ENCODE results near the gene CENPK. TPM values are rescaled to one million over a fixed set of nuclear protein-coding genes. Genes with fewer than 3 reads are reported as not detected.
A peak's percentile ranks its signal among the peaks of the same experiment; 100 is the strongest.

Gene CENPK
- total RNA-seq, 4 donors from 2014 or later = 0.77 to 34.6 (median 1.3) TPM; not detected in 1

DNA sequence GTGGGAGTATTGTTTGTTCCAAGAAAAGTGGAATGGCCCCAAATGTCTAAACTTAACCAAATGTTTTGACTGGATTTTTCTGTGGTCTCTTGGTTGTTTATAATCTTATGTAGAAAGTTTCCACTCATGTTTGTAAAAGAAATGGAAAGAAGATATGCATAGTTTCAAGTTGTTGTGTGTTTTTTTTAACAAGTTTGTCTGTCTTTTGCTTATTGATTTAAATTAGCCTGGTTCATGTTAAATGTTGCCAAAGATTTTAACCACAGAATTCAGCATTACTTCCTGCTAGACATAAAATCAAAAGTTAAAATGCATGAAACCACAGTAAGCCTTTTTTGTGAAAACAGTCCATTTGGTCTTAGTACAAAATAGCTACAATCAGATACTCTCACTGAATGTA lies 14.2 kb upstream of the CENPK start:
- no peaks in the 10 kb centered on the region for H3K9me3 ChIP-seq
- H3K4me3 ChIP-seq = no peak overlapping the region
- intact Hi-C loops (cut with DNase I; ENCODE audit: low total_unique reads) = no loop called here
- H3K36me3 ChIP-seq = no peaks in the 10 kb centered on the region
- H3K4me1 ChIP-seq = no peaks in the 10 kb centered on the region
- H3K27me3 ChIP-seq = no peaks in the 10 kb centered on the region
- TF ChIP-seq CTCF (IDR thresholded peaks at IDR 0.05) (no peak), POLR2A (IDR thresholded peaks at IDR 0.05) (no peak)
- no peak for DNase-seq
- no peak overlapping the region for H3K27ac ChIP-seq

GRCh38 chr5:65570598-65571226 lies 7.7 kb upstream of the CENPK start:
- no peaks in the 10 kb centered on the region for H3K27me3 ChIP-seq
- TF ChIP-seq CTCF (IDR thresholded peaks at IDR 0.05) = no peak
- TF ChIP-seq POLR2A (IDR thresholded peaks at IDR 0.05) = no peak
- no peaks in the 10 kb centered on the region for H3K36me3 ChIP-seq
- no peaks in the 10 kb centered on the region for H3K9me3 ChIP-seq
- no peak overlapping the region for H3K4me3 ChIP-seq
- no peaks in the 10 kb centered on the region for H3K4me1 ChIP-seq
- no peak for DNase-seq
- no peak overlapping the region for H3K27ac ChIP-seq
- intact Hi-C loops (cut with DNase I; ENCODE audit: low total_unique reads) = no loop called here

DNA sequence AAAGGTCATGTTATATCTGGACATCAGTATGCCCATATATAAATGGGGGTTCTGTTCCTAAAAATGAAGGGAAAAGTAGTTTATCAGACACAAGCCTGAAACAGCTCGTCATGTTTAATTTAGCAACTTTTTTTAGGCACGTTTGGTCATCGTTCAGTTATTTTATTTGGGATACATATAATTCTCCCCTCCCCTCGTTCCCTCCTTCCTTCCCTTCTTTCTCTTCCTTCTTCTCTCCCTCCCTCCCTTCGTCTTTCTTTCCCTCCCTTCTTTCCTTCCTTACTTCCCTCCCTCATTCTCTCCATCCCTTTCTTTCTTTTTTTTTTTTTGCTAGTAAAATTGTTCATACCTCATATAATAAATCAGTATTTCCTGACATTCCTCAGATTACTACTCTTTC lies 3.5 kb upstream of the CENPK start:
- no peak overlapping the region for H3K4me3 ChIP-seq
- H3K4me1 ChIP-seq = peaks cover 0 to 9% of the 10 kb centered on the region in 2 donors
- intact Hi-C loops (cut with DNase I; ENCODE audit: low total_unique reads) = no loop called here
- no peak for DNase-seq
- no peak overlapping the region for H3K27ac ChIP-seq
- no peak for TF ChIP-seq POLR2A (IDR thresholded peaks at IDR 0.05)
- TF ChIP-seq CTCF (IDR thresholded peaks at IDR 0.05) = no peak
- no peaks in the 10 kb centered on the region for H3K9me3 ChIP-seq
- H3K36me3 ChIP-seq = no peaks in the 10 kb centered on the region
- H3K27me3 ChIP-seq = no peaks in the 10 kb centered on the region

GRCh38 chr5:65563777-65564176 lies 809 bp upstream of the CENPK start:
- Histone ChIP-seq H3K9me3 (no peaks in the 10 kb centered on the region), H3K27ac (peak overlapping the region; percentile 84 to 90), H3K27me3 (no peaks in the 10 kb centered on the region), H3K4me1 (peaks cover 0 to 9% of the 10 kb centered on the region in 2 donors), H3K4me3 (peak overlapping the region; percentile 82 to 88), H3K36me3 (no peaks in the 10 kb centered on the region)
- no peak for DNase-seq
- TF ChIP-seq CTCF (IDR thresholded peaks at IDR 0.05) (no peak), POLR2A (IDR thresholded peaks at IDR 0.05) (no peak)
- intact Hi-C loops (cut with DNase I; ENCODE audit: low total_unique reads) = no loop called here

- Histone ChIP-seq H3K4me3 (no peak overlapping the region), H3K4me1 (no peaks in the 10 kb centered on the region), H3K9me3 (no peaks in the 10 kb centered on the region), H3K27me3 (no peaks in the 10 kb centered on the region), H3K36me3 (no peaks in the 10 kb centered on the region), H3K27ac (no peak overlapping the region)
- TF ChIP-seq POLR2A (IDR thresholded peaks at IDR 0.05) = no peak
- TF ChIP-seq CTCF (IDR thresholded peaks at IDR 0.05) = no peak
- intact Hi-C loops (cut with DNase I; ENCODE audit: low total_unique reads) = no loop called here
- DNase-seq = no peak
Observed at GRCh38 chr5:65556718-65557117, 6.2 kb downstream of the CENPK start.

Data from uterus (tissue), 4 donors.